HG02623 (cell line): ENCODE data around the gene TPRG1.

Experiments used
- ATAC-seq: cut with Tn5 transposase; IDR thresholded peaks from one replicate; pipeline ENCODE4 v1.9.1; 2021; ENCODE audit warnings: moderate library complexity; ENCODE audit not compliant: unreplicated experiment

The TPRG1 gene

GRCh38 chr3:189171707-189172106 is at the start of gene TPRG1:
TPRG1 (plus strand) TSS chr3:189171971; CDS start chr3:189207385, 35,414 bp downstream.
- ATAC-seq, result no peak

GRCh38 chr3:189122110-189122509 is 49.7 kb upstream of the TPRG1 start:
- no peak for ATAC-seq

GRCh38 chr3:189122526-189123205 is 49.1 kb upstream of the TPRG1 start:
- ATAC-seq, result no peak

- ATAC-seq, result no peak
Observed at GRCh38 chr3:189123595-189124387, 48.0 kb upstream of the TPRG1 start.

- peak; percentile 84 for ATAC-seq
Observed at GRCh38 chr3:189132231-189132671, 39.5 kb upstream of the TPRG1 start.

GRCh38 chr3:189132839-189133238 is 38.9 kb upstream of the TPRG1 start:
- no peak for ATAC-seq

- no peak for ATAC-seq
Observed at GRCh38 chr3:189133768-189134167, 38.0 kb upstream of the TPRG1 start.

GRCh38 chr3:189137416-189137815 is 34.4 kb upstream of the TPRG1 start:
- no peak for ATAC-seq

- no peak for ATAC-seq
Observed at GRCh38 chr3:189138901-189139610, 32.7 kb upstream of the TPRG1 start.

GRCh38 chr3:189139611-189139940 is 32.2 kb upstream of the TPRG1 start:
- ATAC-seq, result no peak

GRCh38 chr3:189142527-189142926 is 29.2 kb upstream of the TPRG1 start:
- ATAC-seq, result no peak

- ATAC-seq, result no peak
Observed at GRCh38 chr3:189143321-189143720, 28.4 kb upstream of the TPRG1 start.

GRCh38 chr3:189143771-189144170 is 28.0 kb upstream of the TPRG1 start:
- no peak for ATAC-seq

GRCh38 chr3:189144645-189145044 is 27.1 kb upstream of the TPRG1 start:
- ATAC-seq, result no peak

- ATAC-seq, result no peak
Observed at GRCh38 chr3:189146848-189147247, 24.9 kb upstream of the TPRG1 start.

- peak; percentile 70 for ATAC-seq
Observed at GRCh38 chr3:189148081-189148507, 23.7 kb upstream of the TPRG1 start.

GRCh38 chr3:189149203-189149602 is 22.6 kb upstream of the TPRG1 start:
- no peak for ATAC-seq

- ATAC-seq, result no peak
Observed at GRCh38 chr3:189157232-189158007, 14.4 kb upstream of the TPRG1 start.

- ATAC-seq, result no peak
Observed at GRCh38 chr3:189158034-189158433, 13.7 kb upstream of the TPRG1 start.

GRCh38 chr3:189160519-189161309 is 11.1 kb upstream of the TPRG1 start:
- ATAC-seq, result no peak
